ENCODE results near the gene BLM.

- no peak for TF ChIP-seq CTCF (IDR thresholded peaks at IDR 0.05)
- TF ChIP-seq POLR2A (IDR thresholded peaks at IDR 0.05) = no peak
Measured at GRCh38 chr15:90862487-90862886, 145.3 kb downstream of the BLM start.
